Mesothelial cell of epicardium (in vitro differentiated cells): ENCODE results near the gene FRS2. TPM values are rescaled to one million over a fixed set of nuclear protein-coding genes. Genes with fewer than 3 reads are reported as not detected.

Experiments used
- DNase-seq, 2 experiments: peaks; one replicate each; pipeline ENCODE4 v3.0.0; 2021; ENCODE audit warnings: low spot score in 2 of 2; ENCODE audit not compliant: unreplicated experiment in 2 of 2
- H3K27ac Mint-ChIP-seq: 2 replicates; pipeline ENCODE4 v1.8.0; 2021; ENCODE audit warnings: mixed read lengths
- H3K27me3 Mint-ChIP-seq: 2 replicates; pipeline ENCODE4 v1.8.0; 2021; ENCODE audit warnings: low read depth, mixed read lengths
- H3K36me3 Mint-ChIP-seq: 2 replicates; pipeline ENCODE4 v1.8.0; 2021; ENCODE audit warnings: mixed read lengths
- H3K4me1 Mint-ChIP-seq: 2 replicates; pipeline ENCODE4 v1.8.0; 2021; ENCODE audit warnings: mixed read lengths
- H3K4me3 Mint-ChIP-seq: 2 replicates; pipeline ENCODE4 v1.8.0; 2021; ENCODE audit warnings: mild to moderate bottlenecking, moderate library complexity, mixed read lengths
- H3K9me3 Mint-ChIP-seq: 2 replicates; pipeline ENCODE4 v1.8.0; 2021; ENCODE audit warnings: mixed read lengths
- CTCF ChIP-seq: fragments of 200-600 bp; sonication (generic); IDR thresholded peaks from one replicate; pipeline ENCODE4 v1.5.0; 2021; ENCODE audit warnings: antibody characterized with exemption; ENCODE audit not compliant: unreplicated experiment
- total RNA-seq: library from RNA; stranded (reverse); gene quantifications from 3 replicates; pipeline ENCODE4 v1.2.1, GENCODE V29; 2021

The FRS2 gene
- total RNA-seq, 1 donor from 2014 or later = 46.1 TPM

DNA sequence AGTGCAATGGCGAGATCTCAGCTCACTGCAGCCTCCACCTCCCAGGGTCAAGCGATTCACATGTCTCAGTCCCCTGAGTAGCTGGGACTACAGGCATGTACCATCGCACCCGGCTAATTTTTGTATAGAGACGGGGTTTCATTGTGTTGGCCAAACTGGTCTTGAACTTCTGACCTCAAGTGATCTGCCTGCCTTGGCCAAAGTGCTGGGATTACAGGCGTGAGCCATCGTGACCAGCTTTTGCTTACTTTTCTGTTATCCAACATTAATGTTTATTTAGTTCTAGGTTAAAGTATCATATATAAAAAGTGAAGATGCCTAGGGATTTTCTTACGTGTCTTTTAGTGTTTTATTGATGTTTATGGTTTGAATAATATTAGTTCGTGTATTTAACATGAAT lies 86.2 kb downstream of the FRS2 start:
- Mint-ChIP-seq H3K4me3 (no peak overlapping the region), H3K4me1 (peaks cover 11% of the 10 kb centered on the region), H3K27ac (no peak overlapping the region), H3K27me3 (no peaks in the 10 kb centered on the region), H3K36me3 (no peaks in the 10 kb centered on the region), H3K9me3 (no peaks in the 10 kb centered on the region)
- no peak for TF ChIP-seq CTCF
- DNase-seq = no peak

GRCh38 chr12:69563166-69563762 lies 93.1 kb downstream of the FRS2 start:
- no peak overlapping the region for H3K27ac Mint-ChIP-seq

GRCh38 chr12:69566603-69567002 lies 96.4 kb downstream of the FRS2 start:
- no peaks in the 10 kb centered on the region for H3K27me3 Mint-ChIP-seq
- H3K4me3 Mint-ChIP-seq = no peak overlapping the region
- no peak for DNase-seq
- TF ChIP-seq CTCF = no peak
- H3K36me3 Mint-ChIP-seq = peaks cover 10% of the 10 kb centered on the region
- H3K4me1 Mint-ChIP-seq = no peaks in the 10 kb centered on the region
- no peak overlapping the region for H3K27ac Mint-ChIP-seq
- H3K9me3 Mint-ChIP-seq = no peaks in the 10 kb centered on the region

More at GRCh38 chr12:69563166-69563762, 93.1 kb downstream of the FRS2 start:
- no peak overlapping the region for H3K4me3 Mint-ChIP-seq
- H3K9me3 Mint-ChIP-seq = no peaks in the 10 kb centered on the region
- TF ChIP-seq CTCF = no peak
- H3K4me1 Mint-ChIP-seq = no peaks in the 10 kb centered on the region
- no peak for DNase-seq
- no peaks in the 10 kb centered on the region for H3K27me3 Mint-ChIP-seq
- peaks cover 5% of the 10 kb centered on the region for H3K36me3 Mint-ChIP-seq

- no peak for TF ChIP-seq CTCF
Observed at GRCh38 chr12:69569236-69569635, 99.0 kb downstream of the FRS2 start.

GRCh38 chr12:69570000-69570516 lies 99.9 kb downstream of the FRS2 start:
- Mint-ChIP-seq H3K9me3 (no peaks in the 10 kb centered on the region), H3K27ac (peak overlapping the region; percentile 1), H3K4me1 (no peaks in the 10 kb centered on the region), H3K27me3 (no peaks in the 10 kb centered on the region), H3K36me3 (peaks cover 26% of the 10 kb centered on the region), H3K4me3 (no peak overlapping the region)
- DNase-seq = no peak
- TF ChIP-seq CTCF = no peak

More at GRCh38 chr12:69569236-69569635, 99.0 kb downstream of the FRS2 start:
- H3K36me3 Mint-ChIP-seq = peaks cover 19% of the 10 kb centered on the region
- no peaks in the 10 kb centered on the region for H3K27me3 Mint-ChIP-seq
- no peaks in the 10 kb centered on the region for H3K4me1 Mint-ChIP-seq
- H3K4me3 Mint-ChIP-seq = no peak overlapping the region
- no peaks in the 10 kb centered on the region for H3K9me3 Mint-ChIP-seq
- H3K27ac Mint-ChIP-seq = no peak overlapping the region
- DNase-seq = no peak
